BLaER1 (cell line): ENCODE data around the gene PSMC3.

Experiments
- H3K27ac ChIP-seq: shearing (Covaris generic); formaldehyde crosslinking; 2 replicates; pipeline ENCODE4 v1.8.1; 2022
- H3K27me3 ChIP-seq: shearing (Covaris generic); formaldehyde crosslinking; 2 replicates; pipeline ENCODE4 v1.8.1; 2022
- H3K36me3 ChIP-seq: shearing (Covaris generic); formaldehyde crosslinking; 2 replicates; pipeline ENCODE4 v1.8.1; 2022
- H3K4me1 ChIP-seq: shearing (Covaris generic); formaldehyde crosslinking; 2 replicates; pipeline ENCODE4 v1.8.1; 2022
- H3K4me2 ChIP-seq: shearing (Covaris generic); formaldehyde crosslinking; 2 replicates; pipeline ENCODE4 v1.8.1; 2022
- H3K4me3 ChIP-seq: shearing (Covaris generic); formaldehyde crosslinking; 2 replicates; pipeline ENCODE4 v1.8.1; 2022
- H3K9ac ChIP-seq: shearing (Covaris generic); formaldehyde crosslinking; 2 replicates; pipeline ENCODE4 v1.8.1; 2022
- H3K9me3 ChIP-seq: shearing (Covaris generic); formaldehyde crosslinking; 2 replicates; pipeline ENCODE4 v1.8.1; 2022
- H4K20me1 ChIP-seq: shearing (Covaris generic); formaldehyde crosslinking; 2 replicates; pipeline ENCODE4 v1.8.1; 2022
- Cebpa-rat ChIP-seq: shearing (Covaris generic); IDR thresholded peaks from 2 replicates; pipeline ENCODE4 v1.8.1; 2022

PSMC3 gene

DNA sequence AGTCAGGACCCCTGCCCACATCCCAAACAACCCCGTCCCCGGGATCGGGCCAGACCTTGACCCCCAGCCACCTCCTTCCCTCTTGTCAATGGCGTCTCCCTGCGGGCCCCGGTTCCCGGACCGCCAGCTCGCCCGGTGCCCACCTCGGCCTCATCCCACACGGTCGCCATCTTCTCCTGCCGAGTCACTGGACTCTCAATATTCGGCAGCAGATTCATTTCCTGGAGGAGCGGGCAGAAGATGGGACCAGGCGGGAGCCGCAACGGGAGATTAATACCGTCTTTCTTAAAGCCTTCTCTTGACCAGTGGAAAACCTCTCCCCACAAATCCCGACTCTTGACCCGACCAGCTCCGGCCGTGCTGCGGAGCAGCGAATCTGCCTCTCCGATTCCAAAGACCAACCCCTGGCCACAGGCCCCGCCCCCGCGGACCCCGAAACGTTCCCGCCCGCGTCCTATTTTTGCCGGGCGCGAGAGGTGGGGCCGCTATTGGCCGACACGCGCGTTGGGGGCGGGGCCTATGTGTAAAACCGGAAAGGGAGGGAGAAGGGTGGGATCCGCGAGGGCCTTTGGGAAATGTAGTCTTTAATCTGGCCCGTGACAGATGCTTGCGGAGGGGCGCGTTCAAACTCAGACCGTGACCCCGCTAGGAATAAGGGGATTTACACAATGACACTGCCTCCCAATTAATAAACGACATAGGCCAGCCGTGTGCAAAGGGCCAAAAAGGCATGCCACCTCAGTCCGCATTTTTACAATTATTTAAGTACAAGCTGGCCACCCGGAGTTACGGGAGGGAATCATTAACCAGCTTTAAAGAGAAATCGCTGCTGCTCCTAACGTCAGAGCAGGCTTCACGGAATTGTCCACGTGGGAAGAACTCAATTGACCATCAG lies at the start of gene PSMC3:
PSMC3 (minus strand) TSS at position 378 of the 895 bp plus-strand sequence; CDS start at position 218, 160 bp downstream.
- Histone ChIP-seq H3K4me3 (peak within 1 kb of the TSS; percentile 92), H3K27me3 (no peaks in the 10 kb centered on the region), H3K9me3 (no peaks in the 10 kb centered on the region), H3K36me3 (peaks cover 39% of the 10 kb centered on the region), H3K4me1 (peaks cover 16% of the 10 kb centered on the region), H3K27ac (peak within 1 kb of the TSS; percentile 98), H4K20me1 (no peaks in the 10 kb centered on the region), H3K4me2 (peak within 1 kb of the TSS; percentile 95), H3K9ac (peak within 1 kb of the TSS; percentile 95)
- TF ChIP-seq Cebpa-rat = no peak

DNA sequence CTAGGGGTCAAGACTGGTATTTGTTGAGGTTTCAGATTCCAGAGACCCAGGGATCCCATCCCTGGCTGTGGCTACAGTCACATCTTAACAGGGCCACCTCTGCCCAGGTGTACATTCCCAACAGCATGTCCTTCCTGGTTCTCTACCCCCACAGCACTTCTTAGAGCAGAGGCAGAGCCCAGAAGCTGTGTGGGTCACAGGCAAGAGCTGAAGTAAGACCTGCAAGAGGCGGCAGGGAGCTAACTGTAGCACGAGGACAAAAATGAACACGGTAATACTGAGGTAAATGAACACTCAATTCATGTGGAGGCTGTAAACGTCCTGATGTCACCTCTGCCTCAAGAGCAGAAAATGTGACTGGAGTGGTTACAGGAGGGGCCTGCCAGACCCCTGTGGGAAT lies 44.4 kb upstream of the PSMC3 start:
- H3K36me3 ChIP-seq = peaks cover 100% of the 10 kb centered on the region
- H3K27ac ChIP-seq = no peak overlapping the region
- H3K4me2 ChIP-seq = no peak overlapping the region
- no peak overlapping the region for H3K4me3 ChIP-seq
- no peaks in the 10 kb centered on the region for H3K27me3 ChIP-seq
- H4K20me1 ChIP-seq = peaks cover 94% of the 10 kb centered on the region
- H3K9me3 ChIP-seq = no peaks in the 10 kb centered on the region
- H3K9ac ChIP-seq = no peak overlapping the region
- H3K4me1 ChIP-seq = no peaks in the 10 kb centered on the region
- no peak for TF ChIP-seq Cebpa-rat

DNA sequence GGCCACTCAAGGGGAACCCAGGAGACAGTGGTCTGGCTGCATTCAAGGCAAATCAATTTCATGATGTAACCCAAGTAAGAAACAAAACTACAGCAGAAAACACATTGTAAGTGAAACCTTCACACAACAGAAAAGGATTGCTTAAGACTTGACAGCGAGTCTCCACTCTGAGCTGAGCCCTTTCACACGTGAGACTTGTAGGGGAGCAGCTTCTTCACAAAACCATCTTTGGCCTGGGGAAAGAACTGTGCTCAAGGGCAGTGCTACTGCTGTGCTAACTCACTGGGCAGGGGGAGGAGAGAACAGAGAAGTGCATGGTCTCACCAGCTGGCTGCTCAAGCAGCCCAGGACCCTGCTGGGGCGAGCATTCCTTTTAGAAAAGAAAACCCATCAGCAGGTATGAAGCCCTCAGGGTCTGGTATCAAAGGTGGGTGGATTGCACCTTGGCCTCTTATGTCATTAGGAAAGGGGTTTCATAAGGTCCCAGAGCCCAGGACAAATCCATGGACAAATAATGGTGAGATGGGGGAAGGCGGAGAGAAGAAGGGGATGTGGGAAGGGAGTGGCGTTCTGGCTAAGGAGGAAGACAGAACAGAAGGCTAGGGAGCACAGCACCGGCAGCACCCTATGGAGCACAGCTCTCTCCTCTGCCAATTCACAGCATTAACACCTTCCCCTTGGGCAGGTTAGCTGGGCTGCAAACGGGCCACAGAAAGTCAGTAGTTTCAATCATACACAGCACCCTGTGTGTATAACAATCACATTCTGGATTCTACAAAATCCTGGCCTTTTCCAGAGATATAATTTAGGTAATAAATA lies 43.3 kb upstream of the PSMC3 start:
- Histone ChIP-seq H3K27ac (no peak overlapping the region), H3K4me1 (peaks cover 4% of the 10 kb centered on the region; the same call in 1 of the 2 replicates), H3K4me2 (no peak overlapping the region), H3K9me3 (no peaks in the 10 kb centered on the region), H3K9ac (no peak overlapping the region), H3K4me3 (no peak overlapping the region), H4K20me1 (peaks cover 94% of the 10 kb centered on the region), H3K27me3 (no peaks in the 10 kb centered on the region), H3K36me3 (peaks cover 100% of the 10 kb centered on the region)
- no peak for TF ChIP-seq Cebpa-rat

DNA sequence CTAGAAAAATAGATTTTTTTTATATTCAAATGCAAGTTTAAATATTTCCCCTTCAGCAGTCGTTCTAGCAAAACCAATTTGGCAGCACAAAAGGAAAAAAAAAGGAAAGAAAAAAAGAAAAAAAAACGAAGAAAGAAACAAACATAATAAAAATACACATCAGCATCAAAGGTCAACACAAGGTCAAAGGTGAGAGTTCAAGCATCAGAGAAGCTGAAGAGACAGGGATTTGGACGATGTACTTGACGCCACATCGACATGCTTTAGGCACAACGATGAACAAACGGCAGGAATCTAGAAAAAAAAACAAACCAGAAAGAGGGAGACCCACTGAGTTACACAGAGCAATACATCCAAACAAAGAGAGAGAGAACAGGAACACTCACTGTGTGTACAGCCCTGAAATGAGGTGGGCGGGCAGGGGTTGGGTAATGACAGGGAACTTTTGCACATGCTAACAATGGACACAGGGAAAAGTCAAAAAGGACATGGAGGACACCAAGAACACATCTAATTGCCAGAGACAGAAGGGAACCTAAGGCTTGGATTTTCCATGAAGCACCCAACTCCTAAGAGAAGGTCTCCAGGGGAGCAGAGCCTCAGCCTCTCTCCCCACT lies 42.5 kb upstream of the PSMC3 start:
- H3K9ac ChIP-seq = no peak overlapping the region
- peaks cover 93% of the 10 kb centered on the region for H4K20me1 ChIP-seq
- no peak overlapping the region for H3K4me3 ChIP-seq
- no peaks in the 10 kb centered on the region for H3K9me3 ChIP-seq
- H3K36me3 ChIP-seq = peaks cover 100% of the 10 kb centered on the region
- no peak overlapping the region for H3K27ac ChIP-seq
- H3K27me3 ChIP-seq = no peaks in the 10 kb centered on the region
- peaks cover 4% of the 10 kb centered on the region; the same call in 1 of the 2 replicates for H3K4me1 ChIP-seq
- TF ChIP-seq Cebpa-rat = no peak
- H3K4me2 ChIP-seq = no peak overlapping the region

DNA sequence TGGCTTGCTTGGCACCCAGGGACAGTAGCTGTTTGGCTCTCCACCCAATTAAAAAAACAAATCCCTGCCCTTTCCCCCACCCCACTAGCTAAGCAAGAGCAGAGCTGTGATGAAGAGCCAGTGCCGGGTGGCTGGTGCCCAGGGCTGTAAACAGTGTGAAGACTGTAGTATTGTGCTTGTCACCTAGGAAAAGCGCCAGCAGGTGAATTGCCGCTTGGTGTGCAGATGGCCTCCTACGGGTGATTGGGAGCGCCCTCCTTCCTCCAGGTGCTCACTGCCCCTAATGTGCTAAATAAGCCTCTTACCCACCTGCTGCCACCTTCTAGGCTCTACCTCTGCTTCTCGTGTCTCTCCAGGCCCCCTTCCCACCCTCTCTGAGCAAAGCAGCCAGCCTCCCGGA lies 41.1 kb upstream of the PSMC3 start:
- no peak overlapping the region for H3K4me2 ChIP-seq
- peaks cover 4% of the 10 kb centered on the region; the same call in 1 of the 2 replicates for H3K4me1 ChIP-seq
- 0 out of 2 replicates have a peak overlapping the region, but pooled peaks have one; percentile 3 for H3K27ac ChIP-seq
- no peak overlapping the region for H3K9ac ChIP-seq
- TF ChIP-seq Cebpa-rat = no peak
- peaks cover 93% of the 10 kb centered on the region for H4K20me1 ChIP-seq
- peaks cover 100% of the 10 kb centered on the region for H3K36me3 ChIP-seq
- H3K9me3 ChIP-seq = no peaks in the 10 kb centered on the region
- H3K4me3 ChIP-seq = no peak overlapping the region
- no peaks in the 10 kb centered on the region for H3K27me3 ChIP-seq

DNA sequence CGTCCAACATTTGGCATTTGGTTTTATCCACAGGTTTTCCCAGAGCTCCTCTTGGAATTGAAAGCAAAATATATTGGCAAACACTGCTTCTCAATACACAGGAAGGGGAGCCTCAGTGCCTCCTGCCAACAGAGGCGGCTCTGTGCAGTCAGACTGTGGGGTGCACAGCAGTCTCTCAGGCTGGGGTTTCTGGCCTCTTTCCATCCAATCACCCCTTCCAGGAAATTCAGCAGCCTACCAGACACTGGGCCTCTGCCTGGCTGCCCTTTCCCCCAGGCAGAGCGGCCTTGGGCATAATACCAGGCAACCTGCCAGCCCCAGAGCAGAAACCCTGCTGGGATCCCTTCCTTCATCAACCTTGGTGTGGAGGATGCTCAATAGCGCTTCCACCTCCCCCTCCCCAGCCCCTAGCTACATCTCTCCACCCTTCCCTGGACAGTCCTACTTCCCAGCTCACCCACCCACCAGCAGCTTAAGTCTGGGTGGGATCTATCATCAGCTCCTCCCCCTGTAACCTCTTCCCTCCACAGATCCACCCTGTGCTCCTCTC lies 40.5 kb upstream of the PSMC3 start:
- H3K36me3 ChIP-seq = peaks cover 100% of the 10 kb centered on the region
- peaks cover 92% of the 10 kb centered on the region for H4K20me1 ChIP-seq
- H3K27ac ChIP-seq = 0 out of 2 replicates have a peak overlapping the region, but pooled peaks have one; percentile 3
- TF ChIP-seq Cebpa-rat = no peak
- H3K27me3 ChIP-seq = no peaks in the 10 kb centered on the region
- no peak overlapping the region for H3K4me2 ChIP-seq
- no peak overlapping the region for H3K9ac ChIP-seq
- H3K4me3 ChIP-seq = no peak overlapping the region
- H3K9me3 ChIP-seq = no peaks in the 10 kb centered on the region
- peaks cover 4% of the 10 kb centered on the region; the same call in 1 of the 2 replicates for H3K4me1 ChIP-seq

DNA sequence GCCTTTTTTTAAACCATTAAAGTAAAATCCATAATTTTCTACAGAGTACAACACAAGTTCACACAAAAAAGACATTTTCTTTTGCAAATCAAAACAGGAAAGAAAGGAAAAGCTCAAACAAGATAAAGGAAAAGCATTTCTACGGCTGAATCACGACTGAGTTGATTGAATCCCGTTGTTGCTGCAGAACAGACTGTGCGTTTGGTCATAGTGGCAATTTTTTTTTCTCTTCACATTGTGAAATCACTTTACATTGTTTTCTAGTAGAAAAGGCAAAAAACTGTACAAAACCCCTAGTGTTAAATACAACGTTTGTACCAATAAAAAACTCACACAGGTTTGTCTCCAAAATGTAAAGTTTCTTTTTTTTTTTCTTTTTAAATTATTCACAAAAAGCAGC lies 40.0 kb upstream of the PSMC3 start:
- TF ChIP-seq Cebpa-rat = no peak
- H3K36me3 ChIP-seq = peaks cover 100% of the 10 kb centered on the region
- peaks cover 4% of the 10 kb centered on the region; the same call in 1 of the 2 replicates for H3K4me1 ChIP-seq
- H3K27me3 ChIP-seq = no peaks in the 10 kb centered on the region
- no peak overlapping the region for H3K4me2 ChIP-seq
- H3K9ac ChIP-seq = no peak overlapping the region
- H4K20me1 ChIP-seq = peaks cover 86% of the 10 kb centered on the region
- H3K27ac ChIP-seq = no peak overlapping the region
- no peaks in the 10 kb centered on the region for H3K9me3 ChIP-seq
- no peak overlapping the region for H3K4me3 ChIP-seq

DNA sequence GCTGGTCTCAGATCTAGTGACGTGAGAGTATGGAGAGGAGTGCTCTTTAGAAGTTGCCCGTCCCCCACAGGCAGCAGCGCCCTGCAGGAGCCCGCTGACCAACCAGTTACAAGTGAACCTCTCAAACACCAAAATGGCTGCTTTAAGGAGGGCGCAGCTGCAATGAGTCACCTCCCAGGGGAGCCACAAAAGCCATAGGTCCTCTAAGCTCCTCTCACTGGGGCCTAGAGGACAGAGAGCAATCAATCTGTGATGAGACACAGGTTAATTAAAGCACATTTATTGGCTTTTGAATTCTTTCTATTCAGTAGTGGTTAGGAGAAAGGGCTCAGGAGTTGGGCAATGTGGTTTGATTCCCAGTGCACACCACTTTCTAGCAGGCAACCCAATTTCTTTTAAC lies 38.2 kb upstream of the PSMC3 start:
- peaks cover 4% of the 10 kb centered on the region; the same call in 1 of the 2 replicates for H3K4me1 ChIP-seq
- no peaks in the 10 kb centered on the region for H3K9me3 ChIP-seq
- H3K9ac ChIP-seq = no peak overlapping the region
- H3K27ac ChIP-seq = no peak overlapping the region
- no peak overlapping the region for H3K4me2 ChIP-seq
- H3K27me3 ChIP-seq = no peaks in the 10 kb centered on the region
- no peak for TF ChIP-seq Cebpa-rat
- no peak overlapping the region for H3K4me3 ChIP-seq
- H4K20me1 ChIP-seq = peaks cover 69% of the 10 kb centered on the region
- peaks cover 100% of the 10 kb centered on the region for H3K36me3 ChIP-seq

DNA sequence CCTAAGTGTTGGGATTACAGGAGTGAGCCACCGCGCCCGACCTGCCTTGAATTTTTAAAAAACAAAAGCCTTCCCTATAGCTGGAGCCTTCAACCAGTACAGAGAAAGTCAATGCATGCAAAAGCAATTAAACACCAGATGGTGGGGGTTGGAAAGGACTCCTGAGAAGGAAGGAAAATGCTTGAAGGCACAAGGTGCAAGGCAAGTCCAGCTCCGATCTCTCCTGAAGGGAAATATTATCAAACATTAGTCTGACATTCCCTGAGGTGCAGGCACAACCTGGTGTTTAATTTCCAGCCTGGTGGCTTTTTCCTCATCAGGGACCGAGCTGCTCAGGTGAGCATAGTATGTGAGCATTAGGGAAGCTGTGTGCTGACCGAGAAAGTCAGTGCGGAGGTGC lies 35.6 kb upstream of the PSMC3 start:
- TF ChIP-seq Cebpa-rat = no peak
- H4K20me1 ChIP-seq = peaks cover 43% of the 10 kb centered on the region

More for the DNA sequence above, 35.6 kb upstream of the PSMC3 start:
- Histone ChIP-seq H3K9me3 (no peaks in the 10 kb centered on the region), H3K4me3 (no peak overlapping the region), H3K4me1 (peaks cover 4% of the 10 kb centered on the region; the same call in 1 of the 2 replicates), H3K4me2 (no peak overlapping the region), H3K36me3 (peaks cover 80% of the 10 kb centered on the region), H3K27ac (no peak overlapping the region), H3K9ac (no peak overlapping the region), H3K27me3 (no peaks in the 10 kb centered on the region)
